ENCODE results near the gene PIMREG. TPM values are rescaled to one million over a fixed set of nuclear protein-coding genes. Genes with fewer than 3 reads are reported as not detected.

Gene PIMREG
- total RNA-seq, 4 donors from 2014 or later = 0.21 to 2.8 (median 0.84) TPM

GRCh38 chr17:6455321-6455705 is 11.1 kb downstream of the PIMREG start:
- intact Hi-C loops (cut with DNase I; ENCODE audit: low total_unique reads) = no loop called here
- no peak for DNase-seq (ENCODE audit: low spot score in 2 of 2)
- TF ChIP-seq CTCF (IDR thresholded peaks at IDR 0.05) (no peak), POLR2A (IDR thresholded peaks at IDR 0.05) (no peak)
- 0 to 1% methylated on average over 25 to 32 of the region's 35 CpGs for WGBS, 2 donors
- H3K4me3 ChIP-seq (ENCODE audit: low read depth, poor library complexity, severe bottlenecking) = no peak overlapping the region

- H3K4me3 ChIP-seq (ENCODE audit: low read depth, poor library complexity, severe bottlenecking) = no peak overlapping the region
- no peak for TF ChIP-seq POLR2A (IDR thresholded peaks at IDR 0.05)
- no peak for TF ChIP-seq CTCF (IDR thresholded peaks at IDR 0.05)
- DNase-seq (ENCODE audit: low spot score in 2 of 2) = no peak
- 76 to 88% methylated on average over 9 of the region's 9 CpGs for WGBS, 2 donors
- intact Hi-C loops (cut with DNase I; ENCODE audit: low total_unique reads) = no loop called here
Measured at GRCh38 chr17:6456321-6456720, 12.1 kb downstream of the PIMREG start.

- H3K4me3 ChIP-seq (ENCODE audit: low read depth, poor library complexity, severe bottlenecking) = no peak overlapping the region
- DNase-seq (ENCODE audit: low spot score in 2 of 2) = no peak
- 74% methylated on average over 14 of the region's 14 CpGs for WGBS, 2 donors
- intact Hi-C loops (cut with DNase I; ENCODE audit: low total_unique reads) = no loop called here
- TF ChIP-seq CTCF (IDR thresholded peaks at IDR 0.05) = no peak
- TF ChIP-seq POLR2A (IDR thresholded peaks at IDR 0.05) = no peak
Measured at GRCh38 chr17:6456914-6457687, 12.8 kb downstream of the PIMREG start.

GRCh38 chr17:6457688-6458459 is 13.6 kb downstream of the PIMREG start:
- TF ChIP-seq CTCF (IDR thresholded peaks at IDR 0.05) (no peak), POLR2A (IDR thresholded peaks at IDR 0.05) (no peak)
- no peak overlapping the region for H3K4me3 ChIP-seq (ENCODE audit: low read depth, poor library complexity, severe bottlenecking)
- intact Hi-C loops (cut with DNase I; ENCODE audit: low total_unique reads) = no loop called here
- 77% methylated on average over 10 of the region's 10 CpGs for WGBS, 2 donors
- no peak for DNase-seq (ENCODE audit: low spot score in 2 of 2)

- DNase-seq (ENCODE audit: low spot score in 2 of 2) = no peak
- TF ChIP-seq CTCF (IDR thresholded peaks at IDR 0.05) (no peak), POLR2A (IDR thresholded peaks at IDR 0.05) (no peak)
- 82 to 91% methylated on average over 14 of the region's 14 CpGs for WGBS, 2 donors
- intact Hi-C loops (cut with DNase I; ENCODE audit: low total_unique reads) = no loop called here
- H3K4me3 ChIP-seq (ENCODE audit: low read depth, poor library complexity, severe bottlenecking) = no peak overlapping the region
Measured at GRCh38 chr17:6458460-6458950, 14.2 kb downstream of the PIMREG start.
